Kidney glomerular epithelial cell (primary cell): ENCODE measurements around the gene TREH.
"Not testable (repeated sequence)": the region's sequence is repeated elsewhere in the genome, so short reads cannot be mapped to it uniquely, and the experiment has no call there.

Experiments
- DNase-seq: peaks from one replicate; lab custom pipeline; 2025; lab: John Stamatoyannopoulos, UW

The TREH gene

GRCh38 chr11:118679483-118679882 is at the start of gene TREH:
TREH (minus strand) TSS chr11:118679650; CDS start chr11:118679627, 23 bp downstream.
- DNase-seq = no peak

GRCh38 chr11:118728112-118728511 is 48.7 kb upstream of the TREH start:
- DNase-seq = not testable (repeated sequence)

- DNase-seq = not testable (repeated sequence)
Measured at GRCh38 chr11:118727721-118728066, 48.2 kb upstream of the TREH start.

GRCh38 chr11:118727001-118727720 is 47.7 kb upstream of the TREH start:
- DNase-seq = not testable (repeated sequence)

- not testable (repeated sequence) for DNase-seq
Measured at GRCh38 chr11:118721478-118722015, 42.1 kb upstream of the TREH start.

GRCh38 chr11:118720740-118721139 is 41.3 kb upstream of the TREH start:
- not testable (repeated sequence) for DNase-seq

- not testable (repeated sequence) for DNase-seq
Measured at GRCh38 chr11:118720078-118720477, 40.6 kb upstream of the TREH start.

GRCh38 chr11:118718562-118718961 is 39.1 kb upstream of the TREH start:
- DNase-seq = not testable (repeated sequence)

- not testable (repeated sequence) for DNase-seq
Measured at GRCh38 chr11:118717733-118718132, 38.3 kb upstream of the TREH start.

- not testable (repeated sequence) for DNase-seq
Measured at GRCh38 chr11:118717221-118717620, 37.8 kb upstream of the TREH start.

- peak; percentile 8 for DNase-seq
Measured at GRCh38 chr11:118715837-118716260, 36.4 kb upstream of the TREH start.

GRCh38 chr11:118715245-118715831 is 35.9 kb upstream of the TREH start:
- no peak for DNase-seq

- no peak for DNase-seq
Measured at GRCh38 chr11:118714816-118715215, 35.4 kb upstream of the TREH start.

- not testable (repeated sequence) for DNase-seq
Measured at GRCh38 chr11:118714416-118714815, 35.0 kb upstream of the TREH start.

GRCh38 chr11:118708296-118708695 is 28.8 kb upstream of the TREH start:
- DNase-seq = no peak

- no peak for DNase-seq
Measured at GRCh38 chr11:118706546-118706825, 27.0 kb upstream of the TREH start.

GRCh38 chr11:118705791-118706545 is 26.5 kb upstream of the TREH start:
- no peak for DNase-seq

- no peak for DNase-seq
Measured at GRCh38 chr11:118705111-118705741, 25.8 kb upstream of the TREH start.

GRCh38 chr11:118703563-118704106 is 24.2 kb upstream of the TREH start:
- no peak for DNase-seq

- no peak for DNase-seq
Measured at GRCh38 chr11:118699506-118700220, 20.2 kb upstream of the TREH start.

GRCh38 chr11:118697346-118697745 is 17.9 kb upstream of the TREH start:
- DNase-seq = no peak
